ENCODE results near the gene STK16.
"Not testable (repeated sequence)": the region's sequence is repeated elsewhere in the genome, so short reads cannot be mapped to it uniquely, and the experiment has no call there.

STK16 gene

GRCh38 chr2:219201331-219201730 is 43.9 kb upstream of the STK16 start:
- H2BK120ac ChIP-seq (ENCODE audit: low read depth, low read length); H3K4me2 ChIP-seq (ENCODE audit: low read length): not testable (repeated sequence)
- WGBS (ENCODE audit: extremely low coverage, insufficient coverage, low lambda C conversion rate) = no CpG with 5 or more reads among the region's 21 CpGs

GRCh38 chr2:219204425-219205164 is 40.7 kb upstream of the STK16 start:
- Histone ChIP-seq H4K8ac (ENCODE audit: low read depth, low read length) (no peak overlapping the region), H3K18ac (ENCODE audit: low read length) (no peak overlapping the region), H3K4me3 (ENCODE audit: low read length) (no peak overlapping the region), H3K79me1 (ENCODE audit: low read length) (no peaks in the 10 kb centered on the region), H2AK5ac (ENCODE audit: low read length) (no peak overlapping the region), H3K56ac (ENCODE audit: low read length) (no peak overlapping the region), H3K27ac (ENCODE audit: low read depth, low read length) (no peak overlapping the region), H2BK15ac (replicated peaks; ENCODE audit: low read depth) (no peak overlapping the region), H3K4me2 (ENCODE audit: low read length) (no peak overlapping the region), H3K4ac (ENCODE audit: low read depth, low read length) (no peak overlapping the region), H3K9ac (ENCODE audit: low read length) (no peak overlapping the region), H3K4me1 (ENCODE audit: control insufficient read depth, low read depth, low read length) (peaks cover 4% of the 10 kb centered on the region), H3K36me3 (ENCODE audit: control insufficient read depth, insufficient read depth, low read length) (no peaks in the 10 kb centered on the region), H3K27me3 (ENCODE audit: insufficient read depth, low read length, poor library complexity) (no peaks in the 10 kb centered on the region), H3K23ac (ENCODE audit: low read length) (no peak overlapping the region), H4K5ac (ENCODE audit: low read length) (no peak overlapping the region), H2BK5ac (ENCODE audit: low read length) (no peak overlapping the region), H3K79me2 (ENCODE audit: control insufficient read depth, insufficient read depth, low read length) (no peaks in the 10 kb centered on the region), H2BK120ac (ENCODE audit: low read depth, low read length) (no peak overlapping the region)
- DNase-seq = no peak
- WGBS (ENCODE audit: extremely low coverage, insufficient coverage, low lambda C conversion rate) = no CpG with 5 or more reads among the region's 7 CpGs

More at GRCh38 chr2:219201331-219201730, 43.9 kb upstream of the STK16 start:
- H3K79me2 ChIP-seq (ENCODE audit: control insufficient read depth, insufficient read depth, low read length); H3K23ac ChIP-seq (ENCODE audit: low read length); H3K79me1 ChIP-seq (ENCODE audit: low read length); DNase-seq; H3K18ac ChIP-seq (ENCODE audit: low read length); H3K4me1 ChIP-seq (ENCODE audit: control insufficient read depth, low read depth, low read length); H3K27me3 ChIP-seq (ENCODE audit: insufficient read depth, low read length, poor library complexity); H2AK5ac ChIP-seq (ENCODE audit: low read length); H2BK5ac ChIP-seq (ENCODE audit: low read length); H3K56ac ChIP-seq (ENCODE audit: low read length); H3K36me3 ChIP-seq (ENCODE audit: control insufficient read depth, insufficient read depth, low read length); H3K4ac ChIP-seq (ENCODE audit: low read depth, low read length); H3K4me3 ChIP-seq (ENCODE audit: low read length); H4K8ac ChIP-seq (ENCODE audit: low read depth, low read length); H4K5ac ChIP-seq (ENCODE audit: low read length); H2BK15ac ChIP-seq (replicated peaks; ENCODE audit: low read depth); H3K9ac ChIP-seq (ENCODE audit: low read length); H3K27ac ChIP-seq (ENCODE audit: low read depth, low read length): not testable (repeated sequence)

GRCh38 chr2:219205165-219205538 is 40.1 kb upstream of the STK16 start:
- Histone ChIP-seq H3K36me3 (ENCODE audit: control insufficient read depth, insufficient read depth, low read length) (no peaks in the 10 kb centered on the region), H4K5ac (ENCODE audit: low read length) (no peak overlapping the region), H3K9ac (ENCODE audit: low read length) (no peak overlapping the region), H3K56ac (ENCODE audit: low read length) (no peak overlapping the region), H3K27me3 (ENCODE audit: insufficient read depth, low read length, poor library complexity) (no peaks in the 10 kb centered on the region), H2BK15ac (replicated peaks; ENCODE audit: low read depth) (no peak overlapping the region), H3K27ac (ENCODE audit: low read depth, low read length) (no peak overlapping the region), H3K23ac (ENCODE audit: low read length) (no peak overlapping the region), H4K8ac (ENCODE audit: low read depth, low read length) (no peak overlapping the region), H3K79me1 (ENCODE audit: low read length) (no peaks in the 10 kb centered on the region), H3K4me3 (ENCODE audit: low read length) (no peak overlapping the region), H3K4me2 (ENCODE audit: low read length) (no peak overlapping the region), H2BK5ac (ENCODE audit: low read length) (no peak overlapping the region), H2AK5ac (ENCODE audit: low read length) (no peak overlapping the region), H3K4me1 (ENCODE audit: control insufficient read depth, low read depth, low read length) (peaks cover 4% of the 10 kb centered on the region), H3K18ac (ENCODE audit: low read length) (no peak overlapping the region), H3K79me2 (ENCODE audit: control insufficient read depth, insufficient read depth, low read length) (no peaks in the 10 kb centered on the region), H3K4ac (ENCODE audit: low read depth, low read length) (no peak overlapping the region), H2BK120ac (ENCODE audit: low read depth, low read length) (no peak overlapping the region)
- WGBS (ENCODE audit: extremely low coverage, insufficient coverage, low lambda C conversion rate) = no CpG with 5 or more reads among the region's 5 CpGs
- DNase-seq = no peak

- no peaks in the 10 kb centered on the region for H3K79me1 ChIP-seq (ENCODE audit: low read length)
- H3K27ac ChIP-seq (ENCODE audit: low read depth, low read length) = no peak overlapping the region
- H3K18ac ChIP-seq (ENCODE audit: low read length) = no peak overlapping the region
- no CpG with 5 or more reads among the region's 7 CpGs for WGBS (ENCODE audit: extremely low coverage, insufficient coverage, low lambda C conversion rate)
- H3K79me2 ChIP-seq (ENCODE audit: control insufficient read depth, insufficient read depth, low read length) = no peaks in the 10 kb centered on the region
- no peak overlapping the region for H4K5ac ChIP-seq (ENCODE audit: low read length)
- H2BK120ac ChIP-seq (ENCODE audit: low read depth, low read length) = no peak overlapping the region
- H3K27me3 ChIP-seq (ENCODE audit: insufficient read depth, low read length, poor library complexity) = no peaks in the 10 kb centered on the region
- no peak for DNase-seq
- no peak overlapping the region for H2BK15ac ChIP-seq (replicated peaks; ENCODE audit: low read depth)
- H3K4me2 ChIP-seq (ENCODE audit: low read length) = peak overlapping the region; percentile 47
- no peaks in the 10 kb centered on the region for H3K36me3 ChIP-seq (ENCODE audit: control insufficient read depth, insufficient read depth, low read length)
- no peak overlapping the region for H4K8ac ChIP-seq (ENCODE audit: low read depth, low read length)
- peaks cover 4% of the 10 kb centered on the region for H3K4me1 ChIP-seq (ENCODE audit: control insufficient read depth, low read depth, low read length)
- H3K4ac ChIP-seq (ENCODE audit: low read depth, low read length) = no peak overlapping the region
- peak overlapping the region; percentile 55 for H3K9ac ChIP-seq (ENCODE audit: low read length)
- H2AK5ac ChIP-seq (ENCODE audit: low read length) = no peak overlapping the region
- peak overlapping the region; percentile 0 for H3K4me3 ChIP-seq (ENCODE audit: low read length)
- no peak overlapping the region for H2BK5ac ChIP-seq (ENCODE audit: low read length)
- peak overlapping the region; percentile 75 for H3K56ac ChIP-seq (ENCODE audit: low read length)
- H3K23ac ChIP-seq (ENCODE audit: low read length) = no peak overlapping the region
Measured at GRCh38 chr2:219205981-219206327, 39.3 kb upstream of the STK16 start.

GRCh38 chr2:219206328-219207133 is 38.7 kb upstream of the STK16 start, which contains the start of gene ZFAND2B:
TSS of gene ZFAND2B (plus strand) at chr2:219206782. CDS start at chr2:219206988, 206 bp downstream.
- no peak within 1 kb of the TSS for H3K4ac ChIP-seq (ENCODE audit: low read depth, low read length)
- no peak within 1 kb of the TSS for H2BK120ac ChIP-seq (ENCODE audit: low read depth, low read length)
- no peak within 1 kb of the TSS for H4K5ac ChIP-seq (ENCODE audit: low read length)
- peak within 1 kb of the TSS; percentile 96 for H3K56ac ChIP-seq (ENCODE audit: low read length)
- no peak within 1 kb of the TSS for H3K23ac ChIP-seq (ENCODE audit: low read length)
- peak within 1 kb of the TSS; percentile 68 for H3K18ac ChIP-seq (ENCODE audit: low read length)
- H3K4me3 ChIP-seq (ENCODE audit: low read length) = peak within 1 kb of the TSS; percentile 68
- H3K4me1 ChIP-seq (ENCODE audit: control insufficient read depth, low read depth, low read length) = peaks cover 4% of the 10 kb centered on the region
- no peak within 1 kb of the TSS for H2BK15ac ChIP-seq (replicated peaks; ENCODE audit: low read depth)
- H2BK5ac ChIP-seq (ENCODE audit: low read length) = no peak within 1 kb of the TSS
- H4K8ac ChIP-seq (ENCODE audit: low read depth, low read length) = no peak within 1 kb of the TSS
- H3K36me3 ChIP-seq (ENCODE audit: control insufficient read depth, insufficient read depth, low read length) = no peaks in the 10 kb centered on the region
- no CpG with 5 or more reads among the region's 76 CpGs for WGBS (ENCODE audit: extremely low coverage, insufficient coverage, low lambda C conversion rate)
- peak within 1 kb of the TSS; percentile 79 for H3K27ac ChIP-seq (ENCODE audit: low read depth, low read length)
- no peak within 1 kb of the TSS for H2AK5ac ChIP-seq (ENCODE audit: low read length)
- no peaks in the 10 kb centered on the region for H3K27me3 ChIP-seq (ENCODE audit: insufficient read depth, low read length, poor library complexity)
- H3K79me1 ChIP-seq (ENCODE audit: low read length) = no peaks in the 10 kb centered on the region
- H3K9ac ChIP-seq (ENCODE audit: low read length) = peak within 1 kb of the TSS; percentile 79
- DNase-seq = peak; percentile 96
- H3K79me2 ChIP-seq (ENCODE audit: control insufficient read depth, insufficient read depth, low read length) = no peaks in the 10 kb centered on the region
- H3K4me2 ChIP-seq (ENCODE audit: low read length) = peak within 1 kb of the TSS; percentile 91

Measured in mesendoderm (in vitro differentiated cells).